GM21576 (cell line): Measurements from ENCODE around the gene SPTBN2.
"Not testable (repeated sequence)": the region's sequence is repeated elsewhere in the genome, so short reads cannot be mapped to it uniquely, and the experiment has no call there.

Experiments used
- ATAC-seq: cut with Tn5 transposase; IDR thresholded peaks from one replicate; pipeline ENCODE4 v1.9.1; 2021; ENCODE audit warnings: mild to moderate bottlenecking, moderate library complexity; ENCODE audit not compliant: unreplicated experiment

SPTBN2 gene

DNA sequence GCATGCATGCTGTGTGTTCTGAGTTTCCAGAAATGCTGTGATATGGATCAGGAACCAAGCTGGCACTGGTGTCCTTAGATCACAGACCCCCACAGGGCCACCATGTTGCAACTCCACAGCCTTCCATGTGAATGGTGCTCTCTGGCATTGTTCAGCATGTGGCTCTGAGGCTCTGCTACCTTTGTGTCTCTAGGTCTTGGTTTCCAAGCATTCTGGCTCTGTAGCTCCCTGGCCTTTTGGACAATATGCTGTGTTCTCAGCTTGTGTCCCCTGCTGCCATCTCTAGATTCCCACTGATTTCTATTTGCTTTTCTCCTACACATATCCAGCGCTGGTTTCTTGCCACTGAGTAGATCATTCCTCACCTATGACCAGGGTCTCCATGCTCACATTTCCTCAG, 3.9 kb downstream of the SPTBN2 start:
- ATAC-seq, result no peak

DNA sequence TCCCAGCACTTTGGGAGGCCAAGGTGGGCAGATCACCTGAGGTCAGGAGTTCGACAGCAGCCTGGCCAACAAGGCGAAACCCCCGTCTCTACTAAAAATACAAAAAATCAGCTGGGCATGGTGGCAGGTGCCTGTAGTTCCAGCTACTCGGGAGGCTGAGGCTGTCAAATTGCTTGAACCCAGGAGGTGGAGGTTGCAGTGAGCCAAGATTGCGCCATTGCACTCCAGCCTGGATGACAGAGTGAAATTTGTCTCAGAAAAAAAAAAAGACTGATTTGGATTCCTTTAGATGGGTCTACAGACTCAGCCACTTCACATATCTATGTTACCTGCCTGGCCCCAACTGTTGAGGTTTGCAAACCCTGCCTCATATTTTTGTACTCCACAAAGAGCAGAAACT, 4.8 kb downstream of the SPTBN2 start:
- ATAC-seq, result not testable (repeated sequence)

DNA sequence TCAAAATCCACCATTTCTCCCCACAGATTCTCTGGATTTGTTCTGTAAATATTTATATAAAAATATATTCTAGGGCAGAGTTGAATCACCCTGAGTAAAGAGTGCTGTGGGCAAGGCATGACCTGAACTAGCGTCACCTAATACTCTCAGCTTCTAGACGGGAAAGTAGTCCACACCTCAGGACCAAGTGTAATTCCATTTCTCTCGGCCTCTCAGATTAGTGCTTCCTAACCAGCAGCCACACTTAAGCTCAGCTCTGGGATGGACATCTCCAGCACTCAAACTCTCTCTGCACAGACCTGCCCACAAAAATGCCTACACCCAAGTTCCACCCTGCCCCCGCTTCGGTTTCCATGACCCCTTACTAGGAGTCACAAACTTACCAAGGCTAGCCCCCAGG, 5.3 kb downstream of the SPTBN2 start:
- no peak for ATAC-seq

DNA sequence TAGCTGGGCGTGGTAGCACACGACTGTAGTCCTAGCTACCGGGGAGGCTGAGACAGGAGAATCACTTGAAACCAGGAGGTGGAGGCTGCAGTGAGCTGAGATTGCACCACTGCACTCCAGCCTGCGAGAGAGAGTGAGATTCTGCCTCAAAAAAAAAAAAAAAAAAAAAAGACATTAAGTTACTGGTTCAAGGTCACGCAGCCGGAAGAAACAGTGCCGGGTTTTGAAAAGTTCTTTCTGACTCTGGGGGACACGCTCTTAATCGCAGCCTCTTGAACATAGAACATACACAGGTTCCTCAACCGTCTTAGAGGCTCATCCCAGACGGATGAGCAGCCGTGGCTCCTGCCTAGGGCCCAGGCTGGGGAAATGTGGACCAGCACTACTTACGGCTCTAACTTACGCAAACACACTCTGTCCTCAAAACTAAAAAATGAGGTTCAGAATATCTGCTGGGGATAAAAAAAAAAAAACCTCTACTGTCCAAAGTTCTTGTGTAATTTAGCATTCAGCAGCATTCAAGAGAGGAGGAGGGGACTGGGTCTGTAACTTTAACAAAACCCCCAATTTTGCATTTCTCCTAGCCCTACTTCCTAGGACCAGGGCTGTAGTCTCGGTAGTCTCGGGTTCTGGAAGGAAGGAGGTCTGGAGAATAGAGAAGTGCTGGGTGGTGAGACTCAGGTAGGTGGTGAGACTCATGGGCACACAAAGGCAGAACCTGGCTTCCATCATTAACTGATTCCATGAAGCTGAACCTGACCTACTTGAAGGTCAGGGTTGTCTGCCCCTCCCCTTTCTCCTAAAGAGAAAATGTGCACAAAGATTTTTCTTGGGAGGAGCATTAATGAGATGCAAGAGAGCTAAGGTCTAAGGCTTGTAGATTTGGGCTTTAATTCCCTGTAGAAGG, 6.0 kb downstream of the SPTBN2 start:
- no peak for ATAC-seq

DNA sequence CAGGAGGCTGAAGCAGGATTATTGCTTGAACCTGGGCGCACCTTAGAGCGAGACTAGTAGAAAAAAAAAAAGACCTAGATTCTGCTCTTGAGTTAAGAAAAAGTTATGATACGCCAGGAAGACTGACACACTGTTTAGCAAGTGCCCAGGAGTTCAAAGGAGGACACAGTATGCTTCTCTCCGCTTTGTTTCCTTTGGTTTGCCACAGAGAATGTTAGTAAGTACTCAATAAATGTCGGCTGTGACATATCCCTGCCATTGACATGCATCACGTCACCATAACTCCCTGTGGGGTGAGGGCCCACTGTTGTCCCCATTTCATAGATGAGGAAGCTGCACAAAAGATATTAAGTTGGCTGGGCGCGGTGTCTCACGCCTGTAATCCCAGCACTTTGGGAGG, 7.1 kb downstream of the SPTBN2 start:
- no peak for ATAC-seq

DNA sequence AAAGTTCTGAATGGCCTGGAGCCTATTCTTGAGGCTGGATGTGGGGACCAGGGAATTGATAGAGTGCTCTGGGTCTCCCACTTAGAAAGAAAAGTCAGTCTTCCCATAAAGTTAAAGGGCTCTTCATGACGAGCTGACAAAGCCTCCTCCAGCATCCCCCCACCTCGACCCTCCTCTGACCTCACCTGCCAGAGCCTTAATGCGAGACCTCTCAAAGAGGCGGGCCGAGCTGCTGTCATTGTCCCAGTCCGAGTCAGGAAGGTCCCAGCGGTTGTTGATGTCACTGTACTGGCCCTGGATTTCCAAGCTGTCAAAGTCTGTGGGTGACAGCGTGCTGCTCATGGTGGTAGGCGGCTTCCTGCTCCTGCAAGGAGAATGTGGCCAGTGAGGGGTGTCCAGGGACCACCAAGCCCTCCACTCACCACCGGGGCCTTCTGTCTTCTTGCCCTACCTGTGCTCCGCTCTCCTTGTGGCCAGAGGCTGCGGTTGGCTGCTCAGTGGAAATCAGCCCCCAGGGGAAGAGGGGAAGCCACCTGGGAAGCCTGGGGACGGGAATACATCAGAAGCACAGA, 8.0 kb downstream of the SPTBN2 start:
- ATAC-seq, result no peak

DNA sequence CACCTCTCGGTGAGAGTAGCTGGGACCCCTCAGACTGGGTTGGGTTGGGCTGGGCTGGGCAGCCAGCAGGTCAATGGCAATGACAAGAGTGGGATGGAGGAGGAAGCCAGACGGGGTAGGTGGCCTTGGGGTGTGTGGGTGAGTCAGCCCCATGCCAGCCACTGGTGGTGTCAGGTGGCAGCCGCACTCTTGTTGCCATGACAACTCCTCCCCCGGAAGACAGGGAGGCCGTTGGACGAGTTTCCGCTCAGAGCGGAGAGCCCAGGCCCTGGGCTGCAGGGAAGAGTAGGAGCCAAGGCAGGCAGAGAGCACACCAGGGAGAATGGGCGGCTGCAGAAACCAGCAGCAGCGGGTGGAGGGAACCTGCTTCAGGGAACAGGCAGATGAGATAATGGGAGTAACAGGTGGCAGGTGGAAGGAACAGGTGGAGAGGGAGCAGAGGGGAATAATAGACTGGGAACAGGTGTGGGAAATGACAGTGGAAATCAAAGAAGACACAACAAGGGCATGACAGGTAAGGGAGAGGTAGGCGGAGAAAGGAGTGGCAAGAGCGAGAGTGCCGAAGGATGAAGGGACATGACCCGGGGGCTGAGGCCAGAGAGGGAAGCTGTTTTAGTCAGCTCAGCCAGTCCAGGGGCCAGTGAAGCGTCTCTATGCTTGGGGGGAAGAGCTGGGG, 8.7 kb downstream of the SPTBN2 start:
- ATAC-seq, result no peak

DNA sequence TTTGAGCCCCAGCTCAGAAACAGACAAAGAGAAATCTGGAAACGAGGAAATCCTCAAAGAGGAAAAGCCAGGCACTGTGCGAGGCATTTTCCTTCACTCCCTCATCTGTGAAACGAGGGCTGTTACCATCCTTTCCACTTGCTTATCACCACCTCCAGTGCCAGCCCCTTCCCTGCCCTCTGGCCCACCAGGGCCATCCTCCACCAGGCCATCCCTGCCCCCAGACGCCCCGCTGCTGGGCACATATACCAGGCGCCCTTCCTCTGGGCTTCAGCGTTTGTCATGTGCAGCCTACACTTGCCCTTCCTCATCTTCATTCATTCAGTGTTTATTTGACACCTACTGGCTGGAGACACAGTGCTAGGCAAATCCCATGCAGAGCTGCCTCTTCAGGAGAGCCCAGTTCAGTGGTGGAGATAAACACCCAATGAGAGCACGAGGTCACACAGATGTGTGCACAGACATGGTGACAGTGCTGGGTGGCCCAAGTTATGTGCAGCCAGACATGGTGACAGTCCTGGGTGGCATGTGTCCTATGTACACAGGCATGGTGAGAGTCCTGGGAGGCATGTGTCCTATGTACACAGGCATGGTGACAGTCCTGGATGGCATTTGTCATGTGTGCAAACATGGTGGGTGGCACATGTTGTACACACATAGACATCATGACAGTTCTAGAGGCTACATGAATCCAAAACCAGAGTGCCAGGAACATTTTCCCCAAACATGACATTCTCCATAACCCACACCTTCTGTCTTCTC, 9.7 kb downstream of the SPTBN2 start:
- no peak for ATAC-seq

DNA sequence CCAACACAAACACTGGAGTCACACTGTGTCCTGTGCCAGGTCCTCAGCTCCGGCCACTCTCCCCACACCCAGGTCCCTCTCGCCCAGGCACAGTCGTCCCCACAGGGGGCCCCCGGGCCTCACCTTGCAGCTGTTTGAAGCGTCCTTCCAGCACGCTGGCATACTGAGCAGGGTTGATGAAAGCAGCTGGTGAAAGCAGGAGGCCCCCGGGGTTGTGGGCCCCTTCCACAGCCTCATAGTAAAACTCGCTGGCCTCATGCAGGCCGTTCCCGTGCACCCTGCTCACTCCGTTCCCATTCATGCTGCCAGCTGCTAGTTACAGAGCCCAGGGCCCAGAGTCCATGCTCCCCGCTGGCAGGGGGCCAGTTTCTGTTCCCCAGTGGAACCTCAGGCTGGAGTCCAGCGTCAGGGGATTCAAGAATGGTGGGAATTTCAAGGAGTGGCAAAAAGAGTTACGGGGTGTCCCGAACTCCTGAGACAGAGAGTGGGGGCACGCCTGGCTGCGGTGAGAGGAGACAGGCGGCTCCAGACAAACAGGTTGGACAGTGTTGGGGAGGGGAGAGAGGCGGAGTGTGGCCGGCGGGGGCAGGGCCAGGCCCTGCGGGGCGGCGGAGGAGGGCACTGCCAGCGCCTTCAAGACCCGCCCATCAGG, 10.6 kb downstream of the SPTBN2 start:
- no peak for ATAC-seq

DNA sequence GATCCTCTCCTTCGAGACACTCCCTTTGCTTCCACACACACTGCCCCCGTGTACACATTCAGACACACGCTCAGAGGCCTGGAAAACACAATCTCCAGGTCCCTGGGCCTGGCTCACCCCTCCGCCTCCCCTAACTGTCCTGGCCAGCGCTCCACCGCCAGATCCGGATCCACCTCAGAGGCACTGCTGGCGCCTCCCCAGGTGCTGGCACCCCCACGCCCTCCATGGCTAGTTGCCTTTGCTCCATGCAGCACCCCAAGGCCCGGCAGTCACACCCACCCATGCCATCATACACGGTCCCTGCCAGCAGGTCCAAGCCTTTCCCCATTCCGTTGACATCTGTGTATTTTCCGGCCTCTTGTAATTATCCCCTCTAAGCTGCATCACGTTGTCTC, 11.1 kb downstream of the SPTBN2 start:
- no peak for ATAC-seq

DNA sequence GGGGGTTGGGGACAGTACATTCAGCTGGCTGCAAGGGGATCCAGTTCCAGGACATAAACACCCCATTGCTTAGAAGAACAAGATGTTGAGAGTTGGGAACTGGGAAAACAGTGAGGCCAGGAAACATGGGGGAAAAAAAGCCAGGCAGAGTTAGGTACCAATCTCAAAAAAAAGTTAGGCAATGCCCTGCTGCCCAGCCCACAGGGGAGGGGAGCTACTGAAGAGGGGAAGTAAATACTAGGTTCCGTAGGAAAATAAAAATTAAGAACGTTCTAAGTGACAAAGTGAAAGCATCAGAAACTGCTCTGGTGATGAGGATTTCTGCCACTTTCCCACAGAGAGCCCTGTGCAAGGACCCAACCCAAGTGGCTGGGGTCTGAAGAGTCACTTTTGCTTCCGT, 12.0 kb downstream of the SPTBN2 start:
- no peak for ATAC-seq

DNA sequence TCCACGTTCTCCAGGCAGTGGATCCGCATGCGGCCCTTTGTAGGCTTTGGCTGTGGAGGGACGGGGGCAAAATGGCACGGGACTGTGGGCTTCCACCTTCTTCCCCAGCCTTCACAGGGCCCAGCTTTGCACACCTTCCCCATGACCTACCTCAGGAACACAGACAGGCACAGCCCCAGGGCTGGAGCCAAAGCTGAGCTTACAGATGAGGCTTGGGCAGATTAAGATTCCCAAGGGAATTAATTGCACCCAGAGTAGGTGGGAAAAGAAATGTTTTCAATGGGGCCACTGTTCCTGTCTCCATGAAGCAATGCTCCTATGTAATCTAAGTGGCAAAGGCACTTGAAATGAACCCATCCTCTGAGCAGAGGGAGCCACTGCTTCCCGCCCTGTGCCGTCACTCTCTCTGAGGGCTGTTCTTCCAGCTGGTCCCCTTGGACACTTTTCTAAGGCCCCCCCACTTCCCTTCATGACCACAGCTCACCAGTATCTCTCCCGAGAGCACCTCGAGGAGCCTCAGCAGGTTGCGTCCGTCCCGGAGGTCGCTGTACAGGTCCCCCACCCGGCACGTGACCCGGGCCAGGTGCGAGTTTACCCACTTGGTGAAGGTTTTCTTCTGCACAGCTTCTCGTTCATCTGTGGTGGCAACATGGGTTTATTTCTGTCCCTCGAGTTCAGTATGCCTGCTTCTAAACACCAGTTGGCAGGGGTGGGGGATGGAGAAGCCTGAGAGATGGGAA, 13.5 kb downstream of the SPTBN2 start:
- no peak for ATAC-seq

DNA sequence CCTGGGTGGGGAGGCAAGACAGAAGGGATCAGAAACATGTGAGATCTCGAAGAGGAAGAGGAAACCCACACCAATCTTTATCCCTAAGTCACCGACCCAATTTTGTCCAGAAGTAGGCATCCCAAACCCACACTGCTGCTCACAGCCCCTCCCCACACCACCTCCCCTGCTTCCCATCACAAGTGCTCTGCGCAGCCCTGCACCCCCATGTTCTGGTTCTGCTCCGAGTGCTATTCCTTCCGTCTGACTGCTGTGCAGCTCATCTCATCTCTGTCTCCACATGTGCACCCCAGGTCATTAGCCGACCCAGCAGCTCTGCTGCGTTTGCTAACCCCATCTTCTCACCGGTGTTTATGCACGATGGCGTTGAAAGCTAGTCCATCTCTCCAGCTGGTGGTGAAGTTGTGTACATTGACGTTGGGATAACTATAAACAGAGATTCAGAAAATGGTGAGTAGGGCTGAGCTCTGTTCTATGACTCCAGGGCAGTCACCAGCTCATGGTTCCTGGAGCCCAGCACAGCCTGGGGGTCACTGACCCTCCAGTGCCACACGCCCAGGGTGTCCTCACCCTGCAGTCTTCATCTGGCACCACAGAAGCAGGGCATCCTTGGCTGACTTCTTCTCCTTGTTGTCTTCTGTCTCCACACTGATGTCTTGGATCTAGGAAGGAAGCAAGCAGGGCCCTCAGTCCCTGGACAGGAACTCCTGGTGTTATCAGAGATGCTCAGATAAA, 15.1 kb downstream of the SPTBN2 start:
- ATAC-seq, result no peak

DNA sequence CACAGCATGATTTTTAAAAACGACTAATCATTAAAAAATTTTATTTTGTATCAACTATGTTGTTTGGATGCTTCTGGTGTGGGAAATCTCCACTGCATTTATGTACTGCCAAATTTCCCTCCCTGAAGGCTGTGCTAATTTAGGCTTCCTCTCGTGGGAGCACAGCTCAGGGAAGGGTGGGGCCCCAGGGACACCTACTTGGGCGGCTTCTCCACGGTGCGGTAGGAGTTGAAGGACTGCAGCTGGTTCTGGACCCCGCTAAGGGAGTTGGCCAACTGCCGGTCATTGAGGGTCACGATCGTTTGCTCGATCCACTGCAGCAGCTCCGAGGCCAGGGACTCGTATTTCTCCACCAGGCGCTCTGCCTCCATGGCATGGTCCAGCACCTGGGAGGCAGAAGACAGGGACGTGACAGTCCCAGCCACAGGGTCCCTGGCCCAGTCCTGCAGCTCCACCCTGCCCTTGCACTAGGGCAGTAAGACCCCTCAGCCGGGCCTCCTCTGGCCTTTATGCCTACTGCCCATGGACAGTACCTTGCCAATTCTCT, 18.6 kb downstream of the SPTBN2 start:
- ATAC-seq, result no peak

DNA sequence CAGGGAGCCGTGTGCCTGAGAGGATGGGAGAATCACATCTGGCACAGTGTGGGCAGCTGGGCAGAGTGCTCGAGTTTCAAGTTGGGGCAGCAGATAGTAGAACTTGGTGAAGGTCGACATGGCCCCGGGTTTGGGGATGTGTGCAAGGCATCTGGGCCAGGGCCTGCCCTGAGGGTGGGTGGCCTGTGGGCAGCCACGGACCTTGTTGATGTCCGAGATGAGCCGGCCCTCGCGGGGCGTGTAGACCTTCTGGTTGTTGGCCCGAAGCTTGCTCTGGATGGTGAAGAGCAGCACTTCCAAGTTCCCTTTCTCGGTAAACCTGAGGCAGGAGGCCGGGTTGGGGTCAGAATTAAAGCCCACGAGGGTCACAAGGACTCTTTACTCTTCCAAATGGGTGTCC, 20.3 kb downstream of the SPTBN2 start:
- no peak for ATAC-seq

DNA sequence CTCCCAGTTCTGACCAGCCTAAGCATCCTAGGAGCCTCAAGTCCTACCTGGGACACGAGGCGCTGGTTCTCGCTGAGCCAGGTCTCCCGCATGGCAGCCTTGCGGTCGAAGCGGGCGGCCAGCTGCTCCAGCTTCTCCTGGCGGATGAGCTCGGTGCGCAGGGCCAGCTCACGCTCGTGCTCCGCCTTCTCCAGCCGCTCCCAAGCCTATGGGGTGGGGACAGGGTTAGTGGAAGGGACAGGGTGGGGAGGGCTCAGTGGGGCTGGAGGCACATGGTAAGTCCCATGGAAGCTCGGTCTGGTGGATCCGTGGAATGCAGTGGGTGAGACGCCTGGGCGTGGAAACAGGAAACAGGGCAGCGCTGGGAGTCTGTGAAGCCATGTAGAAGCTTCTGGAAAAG, 20.9 kb downstream of the SPTBN2 start:
- ATAC-seq, result no peak

DNA sequence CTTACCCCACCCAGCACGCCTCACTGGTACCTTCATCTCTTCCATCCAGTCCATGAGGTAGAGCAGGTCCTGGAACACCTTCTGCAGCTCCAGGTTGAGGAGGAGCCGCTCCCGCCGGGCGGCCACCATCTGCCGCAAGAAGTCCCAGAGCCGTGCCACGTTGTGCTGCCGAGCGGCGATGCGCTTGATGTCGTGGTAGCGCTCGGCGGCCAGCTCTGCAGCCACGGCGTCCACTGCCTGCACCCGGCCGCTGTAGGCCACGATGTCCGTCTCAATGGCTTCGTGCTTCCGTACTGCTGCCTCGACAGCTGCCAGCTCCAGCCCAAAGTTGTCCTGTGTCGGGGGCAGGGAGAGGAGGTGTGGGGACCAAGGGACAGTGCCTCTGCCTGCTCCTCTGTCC, 21.5 kb downstream of the SPTBN2 start:
- no peak for ATAC-seq

DNA sequence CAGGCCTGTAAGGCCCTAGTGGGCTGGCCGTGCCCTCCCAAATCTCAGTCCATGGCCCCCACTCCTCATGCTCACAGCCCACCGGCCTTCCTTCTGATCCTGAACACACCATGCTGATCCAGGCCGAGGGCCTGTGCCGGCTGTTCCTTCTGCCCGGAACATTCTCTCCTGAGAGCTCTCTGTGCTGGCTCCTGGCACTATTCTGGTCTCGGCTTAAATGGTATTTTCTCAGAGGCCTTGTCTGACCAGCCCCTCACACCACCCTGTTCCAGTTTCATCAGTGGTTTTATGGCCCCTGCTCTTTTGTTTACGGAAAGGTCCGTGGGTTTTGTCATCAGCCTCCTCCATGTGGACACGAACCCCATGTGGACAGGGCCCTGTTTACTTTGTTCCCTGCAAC, 22.0 kb downstream of the SPTBN2 start:
- no peak for ATAC-seq
